HepG2 (cell line): ENCODE results near the gene NEK3. TPM values are rescaled to one million over a fixed set of nuclear protein-coding genes. Genes with fewer than 3 reads are reported as not detected.
A peak's percentile ranks its signal among the peaks of the same experiment; 100 is the strongest.

ENCODE experiments used
- ATF4 ChIP-seq, 2 experiments: fragments of 450-650 bp in 1 of 2; sonication (generic) in 1 of 2; formaldehyde crosslinking; IDR thresholded peaks; 2 replicates each; pipeline versions ENCODE4 v1.5.0 to v1.8.0; 2020 to 2022; ENCODE audit warnings: mild to moderate bottlenecking in 1 of 2, missing genetic modification reagents in 1 of 2
- CBX2 ChIP-seq, 2 experiments: fragments of 200-600 bp in 1 of 2; sonication (generic); formaldehyde crosslinking in 1 of 2; IDR thresholded peaks; 2 replicates each; pipeline versions ENCODE4 v1.7.0 to v1.8.1; 2018 to 2022; ENCODE audit warnings: low read depth in 2 of 2, low read length in 1 of 2, mild to moderate bottlenecking in 1 of 2, missing genetic modification reagents in 1 of 2
- CHD4 ChIP-seq: fragments of 200-600 bp; sonication (generic); IDR thresholded peaks from 2 replicates; pipeline ENCODE4 v1.7.0; 2017; ENCODE audit warnings: mild to moderate bottlenecking, low read length, borderline replicate concordance
- E2F1 ChIP-seq: sonication (generic); formaldehyde crosslinking; IDR thresholded peaks from 2 replicates; pipeline ENCODE4 v1.5.0; 2020; ENCODE audit warnings: missing genetic modification reagents
- NR2F2 ChIP-seq: IDR thresholded peaks from 2 replicates; pipeline ENCODE4 v1.6.1; 2012; ENCODE audit warnings: low read depth, inconsistent platforms, borderline replicate concordance
- PHB2 ChIP-seq: fragments of 450-650 bp; IDR thresholded peaks from 2 replicates; pipeline ENCODE4 v1.6.1; 2018; ENCODE audit not compliant: partially characterized antibody
- RARA ChIP-seq: IDR thresholded peaks from 2 replicates; pipeline ENCODE4 v1.6.1; 2016; ENCODE audit warnings: missing genetic modification reagents, missing compliant biosample characterization
- RCOR2 ChIP-seq: IDR thresholded peaks from 2 replicates; pipeline ENCODE4 v1.6.1; 2016; ENCODE audit warnings: missing biosample characterization, missing genetic modification reagents
- ZMAT3 ChIP-seq: sonication (generic); formaldehyde crosslinking; conservative IDR thresholded peaks from 2 replicates; pipeline ENCODE4 v1.7.0; 2021; ENCODE audit warnings: missing genetic modification reagents
- ZNF142 ChIP-seq: sonication (generic); formaldehyde crosslinking; IDR thresholded peaks from 2 replicates; pipeline ENCODE4 v1.4.0; 2020; ENCODE audit warnings: missing genetic modification reagents
- ZNF841 ChIP-seq: sonication (generic); formaldehyde crosslinking; IDR thresholded peaks from 2 replicates; pipeline ENCODE4 v1.8.1; 2023; ENCODE audit warnings: missing genetic modification reagents, borderline replicate concordance
- polyA plus RNA-seq, 8 experiments: library from polyadenylated mRNA; depleted of rRNA in 3 of 8; stranded (reverse) in 7 of 8; unstranded in 1 of 8; fragments of >200 nt; fragmentation: Illumina TruSeq in 4 of 8; extraction: Trizol in 4 of 8; gene quantifications; 2 replicates each; pipeline versions ENCODE4 v1.2.1 to v1.2.3, GENCODE V29; 2011 to 2016; ENCODE audit warnings: low read depth in 4 of 8, missing spikeins in 1 of 8, mixed read lengths in 1 of 8; ENCODE audit not compliant: insufficient read depth in 1 of 8
- total RNA-seq, 5 experiments: library from RNA; depleted of rRNA; stranded (reverse); fragments of >200 nt; fragmentation: Illumina TruSeq; extraction: Trizol; gene quantifications; 2 replicates each; pipeline ENCODE4 v1.2.3, GENCODE V29; 2016; ENCODE audit warnings: low read depth in 1 of 5
- TF ChIP-seq, protein P1 (sequence below): sonication (generic); formaldehyde crosslinking; IDR thresholded peaks from 2 replicates; pipeline ENCODE4 v1.4.0; 2020; ENCODE audit warnings: missing genetic modification reagents
- TF ChIP-seq, protein P2 (sequence below): sonication (generic); formaldehyde crosslinking; conservative IDR thresholded peaks from 2 replicates; pipeline ENCODE4 v1.4.0; 2020; ENCODE audit warnings: missing genetic modification reagents

Gene NEK3
- total and polyA plus RNA-seq, 2 of the 13 experiments (the other 11 are each of a cell fraction or from before 2014, with no cell fraction given) = 36.7 to 68.2 TPM

- TF ChIP-seq, protein P1, sequence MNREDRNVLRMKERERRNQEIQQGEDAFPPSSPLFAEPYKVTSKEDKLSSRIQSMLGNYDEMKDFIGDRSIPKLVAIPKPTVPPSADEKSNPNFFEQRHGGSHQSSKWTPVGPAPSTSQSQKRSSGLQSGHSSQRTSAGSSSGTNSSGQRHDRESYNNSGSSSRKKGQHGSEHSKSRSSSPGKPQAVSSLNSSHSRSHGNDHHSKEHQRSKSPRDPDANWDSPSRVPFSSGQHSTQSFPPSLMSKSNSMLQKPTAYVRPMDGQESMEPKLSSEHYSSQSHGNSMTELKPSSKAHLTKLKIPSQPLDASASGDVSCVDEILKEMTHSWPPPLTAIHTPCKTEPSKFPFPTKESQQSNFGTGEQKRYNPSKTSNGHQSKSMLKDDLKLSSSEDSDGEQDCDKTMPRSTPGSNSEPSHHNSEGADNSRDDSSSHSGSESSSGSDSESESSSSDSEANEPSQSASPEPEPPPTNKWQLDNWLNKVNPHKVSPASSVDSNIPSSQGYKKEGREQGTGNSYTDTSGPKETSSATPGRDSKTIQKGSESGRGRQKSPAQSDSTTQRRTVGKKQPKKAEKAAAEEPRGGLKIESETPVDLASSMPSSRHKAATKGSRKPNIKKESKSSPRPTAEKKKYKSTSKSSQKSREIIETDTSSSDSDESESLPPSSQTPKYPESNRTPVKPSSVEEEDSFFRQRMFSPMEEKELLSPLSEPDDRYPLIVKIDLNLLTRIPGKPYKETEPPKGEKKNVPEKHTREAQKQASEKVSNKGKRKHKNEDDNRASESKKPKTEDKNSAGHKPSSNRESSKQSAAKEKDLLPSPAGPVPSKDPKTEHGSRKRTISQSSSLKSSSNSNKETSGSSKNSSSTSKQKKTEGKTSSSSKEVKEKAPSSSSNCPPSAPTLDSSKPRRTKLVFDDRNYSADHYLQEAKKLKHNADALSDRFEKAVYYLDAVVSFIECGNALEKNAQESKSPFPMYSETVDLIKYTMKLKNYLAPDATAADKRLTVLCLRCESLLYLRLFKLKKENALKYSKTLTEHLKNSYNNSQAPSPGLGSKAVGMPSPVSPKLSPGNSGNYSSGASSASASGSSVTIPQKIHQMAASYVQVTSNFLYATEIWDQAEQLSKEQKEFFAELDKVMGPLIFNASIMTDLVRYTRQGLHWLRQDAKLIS (CRISPR knock-in tag) = peak; percentile 82
- TF ChIP-seq, protein P2, sequence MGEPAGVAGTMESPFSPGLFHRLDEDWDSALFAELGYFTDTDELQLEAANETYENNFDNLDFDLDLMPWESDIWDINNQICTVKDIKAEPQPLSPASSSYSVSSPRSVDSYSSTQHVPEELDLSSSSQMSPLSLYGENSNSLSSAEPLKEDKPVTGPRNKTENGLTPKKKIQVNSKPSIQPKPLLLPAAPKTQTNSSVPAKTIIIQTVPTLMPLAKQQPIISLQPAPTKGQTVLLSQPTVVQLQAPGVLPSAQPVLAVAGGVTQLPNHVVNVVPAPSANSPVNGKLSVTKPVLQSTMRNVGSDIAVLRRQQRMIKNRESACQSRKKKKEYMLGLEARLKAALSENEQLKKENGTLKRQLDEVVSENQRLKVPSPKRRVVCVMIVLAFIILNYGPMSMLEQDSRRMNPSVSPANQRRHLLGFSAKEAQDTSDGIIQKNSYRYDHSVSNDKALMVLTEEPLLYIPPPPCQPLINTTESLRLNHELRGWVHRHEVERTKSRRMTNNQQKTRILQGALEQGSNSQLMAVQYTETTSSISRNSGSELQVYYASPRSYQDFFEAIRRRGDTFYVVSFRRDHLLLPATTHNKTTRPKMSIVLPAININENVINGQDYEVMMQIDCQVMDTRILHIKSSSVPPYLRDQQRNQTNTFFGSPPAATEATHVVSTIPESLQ (CRISPR knock-in tag) = no peak
- no peak for TF ChIP-seq RCOR2 (CRISPR knock-in tag)
- TF ChIP-seq ZNF841 = peak; percentile 85; the same call in 1 of the 2 replicates
- peak; percentile 30; the same call in 1 of the 2 replicates for TF ChIP-seq RARA (CRISPR knock-in tag)
- peak; percentile 81 for TF ChIP-seq E2F1
- no peak; the same call in 1 of the 2 replicates for TF ChIP-seq CHD4
- no peak; the same call in 1 of the 2 replicates for TF ChIP-seq NR2F2
- no peak for TF ChIP-seq PHB2
- peak; percentile 100 for TF ChIP-seq ZNF142 (CRISPR knock-in tag)
- peak; percentile 91 for TF ChIP-seq ZMAT3
- TF ChIP-seq ATF4 (CRISPR knock-in tag; IDR thresholded peaks at IDR 0.05) = peak in 1 of 2 experiments; percentile 46; a peak in 2 of 4 replicates
- no peak for TF ChIP-seq CBX2 (IDR thresholded peaks at IDR 0.05; ENCODE audit: low read depth, low read length)
- no peak for TF ChIP-seq CBX2 (CRISPR knock-in tag; IDR thresholded peaks at IDR 0.05; ENCODE audit: low read depth)
Observed at GRCh38 chr13:52159159-52159982, at the start of gene NEK3 (continued).
